ENCODE measurements around the gene ALDH3B1. TPM values are rescaled to one million over a fixed set of nuclear protein-coding genes. Genes with fewer than 3 reads are reported as not detected.

Gene ALDH3B1, protein sequence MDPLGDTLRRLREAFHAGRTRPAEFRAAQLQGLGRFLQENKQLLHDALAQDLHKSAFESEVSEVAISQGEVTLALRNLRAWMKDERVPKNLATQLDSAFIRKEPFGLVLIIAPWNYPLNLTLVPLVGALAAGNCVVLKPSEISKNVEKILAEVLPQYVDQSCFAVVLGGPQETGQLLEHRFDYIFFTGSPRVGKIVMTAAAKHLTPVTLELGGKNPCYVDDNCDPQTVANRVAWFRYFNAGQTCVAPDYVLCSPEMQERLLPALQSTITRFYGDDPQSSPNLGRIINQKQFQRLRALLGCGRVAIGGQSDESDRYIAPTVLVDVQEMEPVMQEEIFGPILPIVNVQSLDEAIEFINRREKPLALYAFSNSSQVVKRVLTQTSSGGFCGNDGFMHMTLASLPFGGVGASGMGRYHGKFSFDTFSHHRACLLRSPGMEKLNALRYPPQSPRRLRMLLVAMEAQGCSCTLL
- total RNA-seq, result 0.13 and 0.22 TPM in 2 replicates

DNA sequence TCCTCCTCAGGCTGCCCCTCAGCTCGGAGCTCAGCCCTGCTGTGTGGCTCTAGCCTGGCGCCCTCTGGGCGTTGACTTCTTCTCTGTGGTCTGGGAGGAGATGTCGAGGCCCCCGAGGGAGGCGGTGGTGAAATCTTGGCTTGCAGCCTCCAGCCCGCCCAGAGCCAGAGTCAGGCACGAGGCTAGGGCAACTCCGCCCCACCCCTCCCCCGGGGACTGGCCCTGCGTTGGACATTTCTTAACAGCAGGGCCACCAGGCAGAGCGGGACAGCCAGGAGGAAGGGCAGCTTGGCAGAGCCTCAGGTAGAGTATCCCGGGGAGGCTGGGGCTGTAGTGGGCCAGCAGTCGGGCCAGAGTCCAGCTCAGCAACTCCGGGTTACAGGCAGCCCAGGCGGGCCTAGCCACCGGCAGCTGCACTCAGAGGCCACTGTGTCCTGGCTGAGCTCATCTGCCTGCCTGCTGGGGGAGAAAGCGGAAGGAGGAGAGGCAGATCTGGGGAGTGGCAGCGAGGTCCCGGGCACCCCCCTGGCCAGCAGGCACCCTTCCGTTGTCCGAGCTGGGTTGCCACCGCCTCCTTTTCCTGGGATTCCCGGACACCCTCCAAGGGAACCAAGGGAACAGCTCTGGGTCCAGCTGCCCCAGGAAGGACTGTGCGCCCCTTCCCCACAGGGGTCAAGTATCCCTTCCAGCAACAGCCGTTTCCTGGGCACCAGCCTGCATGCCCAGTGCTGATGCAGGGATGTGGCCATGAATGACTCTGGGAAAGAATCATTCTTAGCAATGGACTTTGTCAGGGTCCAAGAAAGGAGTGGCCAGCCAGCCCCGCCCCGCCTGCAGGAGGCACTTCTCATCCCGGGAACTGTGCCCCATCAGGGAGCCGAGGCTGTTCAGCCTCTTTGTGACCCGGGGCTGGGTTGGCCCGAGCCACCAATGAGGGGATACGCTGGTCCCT lies at the start of gene ALDH3B1:
TSS of gene ALDH3B1 (plus strand) at position 238 of the 952 bp plus-strand sequence. CDS start 4,971 bp downstream, outside the sequence.

DNA sequence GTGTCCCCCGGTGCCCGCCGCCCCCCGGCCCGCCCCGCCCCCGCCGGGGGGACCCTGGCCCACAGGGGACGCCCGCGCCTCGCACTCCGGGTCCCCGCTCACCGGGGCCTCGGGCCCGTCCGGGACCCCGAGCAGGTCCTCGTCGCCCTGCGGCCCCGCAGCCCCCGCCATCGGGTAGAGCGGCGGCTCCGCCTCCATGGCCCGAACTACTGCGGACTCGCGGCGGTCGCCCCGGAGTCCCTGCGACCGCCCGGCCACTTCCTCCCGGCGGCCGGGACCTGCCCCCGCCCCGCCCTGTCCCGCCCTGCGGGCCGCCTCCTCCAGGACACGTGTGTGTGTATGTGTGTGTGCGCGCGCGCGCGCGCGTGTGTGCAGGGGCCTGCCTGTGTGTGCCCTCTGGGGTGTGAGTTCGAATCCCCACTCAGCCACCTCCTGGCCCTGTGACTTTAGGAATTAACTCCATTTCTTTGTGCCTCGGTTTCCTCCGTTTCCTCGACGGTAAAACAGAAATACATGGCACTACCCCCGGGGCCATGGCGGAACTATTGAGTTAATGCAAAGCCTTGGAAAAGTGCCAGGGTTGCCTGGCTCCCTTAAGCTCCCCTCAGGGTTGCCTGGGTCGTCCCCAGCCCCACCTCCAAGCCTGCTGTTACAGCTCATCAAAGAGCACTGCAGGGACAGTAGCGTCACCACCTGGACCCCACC lies 6.1 kb upstream of the ALDH3B1 start, which contains the start of gene UNC93B1:
TSS of gene UNC93B1 (minus strand) at position 252 of the 705 bp plus-strand sequence. CDS start at position 198, 54 bp downstream.

DNA sequence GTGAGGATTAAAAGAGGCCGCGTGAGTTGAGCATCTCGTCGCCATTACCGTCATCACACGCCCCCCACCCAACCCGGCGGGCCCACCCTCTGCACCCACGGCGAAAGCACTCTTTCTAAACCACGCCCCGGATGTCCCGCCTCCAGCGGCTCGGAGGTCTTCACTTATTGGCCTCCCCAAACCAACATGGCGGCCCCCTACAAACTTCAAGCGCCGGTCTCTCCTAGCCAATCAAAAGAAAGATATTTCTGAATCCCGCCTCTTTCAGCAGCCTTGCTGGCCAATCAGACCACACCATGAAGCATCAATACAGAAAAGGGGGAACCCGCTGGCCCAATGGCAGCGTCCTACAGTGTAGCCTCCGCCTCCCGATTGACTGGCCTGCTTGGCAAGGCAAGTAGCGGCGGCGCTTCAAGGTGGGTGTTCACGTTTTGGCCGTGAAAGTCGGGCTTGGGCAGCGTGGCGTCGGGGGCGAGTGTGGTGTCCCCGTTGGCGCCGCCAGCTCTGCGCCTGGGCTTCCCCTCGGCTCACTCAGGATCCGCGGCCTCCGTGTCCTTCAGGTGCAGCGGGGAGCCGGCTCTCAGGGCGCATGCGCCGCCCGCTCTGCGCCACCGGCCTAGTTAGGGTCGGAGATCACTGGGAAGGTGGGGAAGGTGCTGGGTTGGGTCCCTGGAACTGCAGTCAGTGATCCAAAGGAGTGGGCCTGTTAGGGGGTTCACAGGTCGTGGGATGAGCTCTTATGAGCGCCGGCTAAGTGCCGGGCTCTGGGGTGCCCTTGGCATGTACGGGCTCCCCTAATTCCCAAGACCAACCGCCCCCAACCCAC lies 20.4 kb downstream of the ALDH3B1 start, which contains the start of gene NDUFS8:
TSS of gene NDUFS8 (plus strand) at position 364 of the 826 bp plus-strand sequence. CDS start 1,471 bp downstream, outside the sequence.

DNA sequence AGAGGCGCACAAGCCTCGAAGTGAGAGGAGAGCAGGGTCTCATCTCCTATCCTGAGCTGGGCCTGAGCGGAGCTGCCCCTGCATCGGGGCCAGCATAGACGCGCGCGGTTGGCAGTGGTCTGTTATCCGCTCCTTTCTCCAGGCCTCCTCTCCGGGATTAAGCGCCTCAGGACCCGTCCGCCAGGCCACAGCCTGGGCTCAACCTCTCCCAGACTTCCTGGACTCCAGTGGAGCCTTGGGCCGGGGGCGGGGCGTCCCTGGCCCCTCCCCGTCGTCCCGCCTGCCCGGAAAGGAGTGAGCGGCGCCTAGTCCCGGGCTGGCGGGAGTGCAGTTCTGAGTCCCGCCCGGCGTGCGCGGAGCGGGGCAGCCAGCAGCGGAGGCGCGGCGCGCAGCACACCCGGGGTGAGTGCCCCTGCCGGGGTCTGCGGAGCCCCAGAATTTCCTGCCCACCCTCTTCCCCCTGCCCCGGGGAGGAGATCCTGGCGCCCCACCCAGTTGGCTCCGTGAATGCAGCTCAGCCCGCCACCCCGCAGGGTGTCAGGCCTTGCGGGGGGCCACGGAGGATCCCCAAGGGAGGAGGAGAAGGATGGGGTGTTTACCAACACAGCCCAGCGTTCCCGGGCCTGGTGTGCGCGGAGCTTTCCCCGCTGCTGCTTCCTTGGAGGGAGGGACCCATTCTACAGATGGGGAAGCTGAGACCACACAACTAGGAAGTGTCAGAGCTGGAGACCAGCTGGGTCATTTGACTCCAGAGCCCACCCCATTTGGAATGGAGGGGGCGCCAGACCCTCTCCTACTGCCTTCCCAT lies 28.8 kb downstream of the ALDH3B1 start, which contains the start of gene TCIRG1:
TSS of gene TCIRG1 (plus strand) at position 308 of the 808 bp plus-strand sequence. CDS start 2,247 bp downstream, outside the sequence.

Small RNAs within 50 kb of the gene (small RNA-seq; reads per million reads assigned to genes)
- not detected for gene MIR6753

Other genes starting within 250 kb of the ALDH3B1 start
- gene UNC93B1, start 6.2 kb upstream of the ALDH3B1 start, total RNA-seq, result 9.3 and 10.8 TPM in 2 replicates
- gene NDUFS8, start 20.4 kb downstream of the ALDH3B1 start, total RNA-seq, result 56.9 and 62.1 TPM in 2 replicates
- gene TCIRG1, start 28.7 kb downstream of the ALDH3B1 start, total RNA-seq, result 67.0 and 79.8 TPM in 2 replicates
- 16.6 and 19.2 TPM in 2 replicates for gene CHKA, start 111.1 kb downstream of the ALDH3B1 start, total RNA-seq
- gene KMT5B, start 203.0 kb downstream of the ALDH3B1 start, total RNA-seq, result 29.5 and 38.6 TPM in 2 replicates